ENCODE measurements around the gene NR6A1.

GRCh38 chr9:124698265-124698664 is 72.8 kb downstream of the NR6A1 start:
- TF ChIP-seq CTCF (IDR thresholded peaks at IDR 0.05), result no peak
- no peak for TF ChIP-seq POLR2AphosphoS5 (IDR thresholded peaks at IDR 0.05)

Data from esophagus muscularis mucosa (tissue), 3 donors.